Measurements from ENCODE around the gene KCNIP3.
"Not testable (repeated sequence)": the region's sequence is repeated elsewhere in the genome, so short reads cannot be mapped to it uniquely, and the experiment has no call there.

Gene KCNIP3

GRCh38 chr2:95346738-95347671 lies 49.9 kb downstream of the KCNIP3 start:
- DNase-seq (ENCODE audit: low read depth in 2 of 3, low spot score in 1 of 3), result no peak

DNA sequence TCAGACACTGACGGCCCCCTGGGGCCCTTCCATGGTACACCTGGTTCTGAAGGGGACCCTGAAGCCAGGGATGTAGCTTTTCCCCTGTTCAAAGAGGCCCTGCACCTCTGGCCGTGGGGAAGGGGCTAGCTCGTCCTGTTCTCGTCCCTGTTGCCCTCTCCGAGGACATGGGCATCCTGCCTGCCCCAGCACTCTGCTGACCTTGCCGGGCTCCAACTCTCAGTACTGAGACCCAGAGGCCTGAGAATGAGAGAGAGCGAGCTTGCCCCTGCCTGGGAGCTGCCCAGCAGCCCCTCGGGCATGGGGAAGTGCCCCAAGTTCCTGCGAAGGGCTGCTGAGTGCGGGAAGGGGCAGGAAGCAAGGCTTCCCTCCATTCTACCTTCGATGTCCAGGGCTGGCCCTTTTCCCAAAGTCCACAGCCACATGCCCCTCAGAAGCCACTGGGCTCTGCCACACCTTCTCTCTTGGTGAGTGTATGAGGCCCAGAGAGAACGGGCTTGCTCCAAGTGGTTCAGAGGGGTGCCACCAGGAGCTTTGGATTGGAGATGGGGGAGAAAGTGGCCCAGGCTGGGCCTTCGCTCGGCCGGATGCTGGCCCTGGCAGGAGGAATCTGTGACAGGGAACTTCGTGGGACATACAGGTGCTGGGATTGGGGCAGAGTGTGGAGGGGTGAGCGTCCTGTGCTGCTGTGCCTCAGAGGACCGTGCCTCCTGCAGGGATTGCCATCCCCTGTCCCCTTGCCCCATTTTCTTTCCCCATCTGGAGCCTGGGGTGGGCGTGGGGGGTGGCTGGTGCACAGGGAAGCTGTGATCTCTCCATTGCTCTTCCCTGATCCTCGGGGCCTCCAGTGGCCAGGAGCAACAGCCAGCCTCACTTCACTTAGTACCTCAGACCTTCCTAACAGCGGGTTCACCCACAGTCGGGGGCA lies 50.8 kb downstream of the KCNIP3 start:
- DNase-seq (ENCODE audit: low read depth in 2 of 3, low spot score in 1 of 3), result no peak

- no peak for DNase-seq (ENCODE audit: low read depth in 2 of 3, low spot score in 1 of 3)
Measured at GRCh38 chr2:95348609-95349567, 51.7 kb downstream of the KCNIP3 start.

GRCh38 chr2:95349568-95350322 lies 52.6 kb downstream of the KCNIP3 start:
- DNase-seq (ENCODE audit: low read depth in 2 of 3, low spot score in 1 of 3), result no peak

DNA sequence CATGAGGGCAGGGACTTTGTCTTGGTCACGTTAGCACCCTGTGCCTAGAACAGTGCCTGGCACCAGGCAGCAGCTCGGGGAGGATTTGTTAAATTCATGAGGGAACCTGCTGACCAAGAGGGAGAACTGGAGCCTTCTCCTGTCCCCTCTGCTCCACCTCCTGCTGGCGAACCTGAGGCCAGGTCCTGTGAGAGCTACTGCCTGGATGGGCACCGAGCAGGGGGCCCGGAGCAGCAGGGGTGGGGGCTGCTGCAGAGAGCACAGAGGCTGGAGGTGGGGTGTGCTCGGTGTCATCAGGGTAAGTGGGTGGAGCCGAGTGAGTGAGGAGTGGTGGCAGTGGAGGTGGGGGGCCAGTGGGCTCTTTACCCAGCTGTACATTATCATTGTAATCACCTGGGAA lies 53.2 kb downstream of the KCNIP3 start:
- no peak for DNase-seq (ENCODE audit: low read depth in 2 of 3, low spot score in 1 of 3)

GRCh38 chr2:95350774-95351597 lies 53.8 kb downstream of the KCNIP3 start:
- DNase-seq (ENCODE audit: low read depth in 2 of 3, low spot score in 1 of 3), result no peak

DNA sequence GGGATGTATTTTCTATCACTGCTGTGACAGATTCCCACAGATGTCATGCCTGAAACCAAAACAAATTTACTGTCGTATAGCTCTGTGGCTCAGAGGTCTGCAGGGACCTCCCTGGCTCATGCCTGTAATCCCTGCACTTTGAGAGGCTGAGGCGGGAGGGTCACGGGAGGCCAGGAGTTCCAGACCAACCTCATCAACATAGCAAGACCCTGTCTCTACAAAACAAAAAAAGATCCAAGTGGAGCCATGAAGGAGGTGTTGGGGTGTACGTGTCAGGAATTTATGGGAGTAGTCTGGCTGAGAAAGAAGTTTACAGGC lies 54.4 kb downstream of the KCNIP3 start:
- DNase-seq (ENCODE audit: low read depth in 2 of 3, low spot score in 1 of 3), result no peak

- no peak for DNase-seq (ENCODE audit: low read depth in 2 of 3, low spot score in 1 of 3)
Measured at GRCh38 chr2:95352310-95353054, 55.3 kb downstream of the KCNIP3 start.

- no peak for DNase-seq (ENCODE audit: low read depth in 2 of 3, low spot score in 1 of 3)
Measured at GRCh38 chr2:95353055-95353575, 56.0 kb downstream of the KCNIP3 start.

- no peak for DNase-seq (ENCODE audit: low read depth in 2 of 3, low spot score in 1 of 3)
Measured at GRCh38 chr2:95353613-95354468, 56.7 kb downstream of the KCNIP3 start.

DNA sequence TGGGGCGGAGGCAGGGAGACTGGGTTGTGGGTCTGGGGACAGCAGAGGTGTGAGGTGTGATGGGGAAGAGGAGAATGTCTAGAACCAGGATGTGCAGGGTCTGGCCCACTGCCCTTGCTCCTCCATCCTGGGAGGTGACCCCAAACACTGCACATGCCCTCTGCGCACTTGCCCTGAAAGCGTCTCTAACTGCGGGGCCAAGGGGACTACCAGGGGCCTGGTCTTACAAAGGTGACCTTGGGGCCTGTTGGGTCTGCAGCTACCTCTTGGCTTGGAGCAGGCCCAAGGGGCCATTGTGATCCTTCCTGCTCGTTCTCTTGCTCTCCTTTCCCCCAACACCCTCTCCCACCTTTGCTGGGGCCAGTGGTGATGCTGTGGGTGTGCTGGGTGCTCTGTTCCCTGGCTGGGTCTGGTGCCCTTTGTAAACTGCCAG lies 57.3 kb downstream of the KCNIP3 start:
- DNase-seq (ENCODE audit: low read depth in 2 of 3, low spot score in 1 of 3), result no peak

DNA sequence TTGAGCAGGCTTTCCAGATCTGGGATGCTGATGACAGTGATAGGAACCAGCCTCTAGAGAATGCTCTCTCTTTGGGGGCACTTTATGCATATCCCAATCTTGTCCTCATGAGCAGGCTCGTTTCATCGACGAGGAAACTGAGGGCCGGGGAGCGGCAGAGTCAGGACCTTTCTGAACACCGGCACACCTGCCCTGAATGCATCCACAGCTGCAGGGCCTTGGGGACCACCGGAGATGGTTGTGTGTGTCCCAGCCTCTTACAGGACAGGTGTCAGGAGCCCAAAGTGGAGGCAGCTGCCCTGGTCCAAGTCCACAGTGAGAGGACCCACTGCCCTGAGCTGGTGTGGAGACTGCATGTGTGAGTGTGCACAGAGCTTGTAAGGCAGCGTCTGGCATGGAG lies 57.8 kb downstream of the KCNIP3 start:
- no peak for DNase-seq (ENCODE audit: low read depth in 2 of 3, low spot score in 1 of 3)

GRCh38 chr2:95355486-95355885 lies 58.3 kb downstream of the KCNIP3 start:
- not testable (repeated sequence) for DNase-seq (ENCODE audit: low read depth in 2 of 3, low spot score in 1 of 3)

DNA sequence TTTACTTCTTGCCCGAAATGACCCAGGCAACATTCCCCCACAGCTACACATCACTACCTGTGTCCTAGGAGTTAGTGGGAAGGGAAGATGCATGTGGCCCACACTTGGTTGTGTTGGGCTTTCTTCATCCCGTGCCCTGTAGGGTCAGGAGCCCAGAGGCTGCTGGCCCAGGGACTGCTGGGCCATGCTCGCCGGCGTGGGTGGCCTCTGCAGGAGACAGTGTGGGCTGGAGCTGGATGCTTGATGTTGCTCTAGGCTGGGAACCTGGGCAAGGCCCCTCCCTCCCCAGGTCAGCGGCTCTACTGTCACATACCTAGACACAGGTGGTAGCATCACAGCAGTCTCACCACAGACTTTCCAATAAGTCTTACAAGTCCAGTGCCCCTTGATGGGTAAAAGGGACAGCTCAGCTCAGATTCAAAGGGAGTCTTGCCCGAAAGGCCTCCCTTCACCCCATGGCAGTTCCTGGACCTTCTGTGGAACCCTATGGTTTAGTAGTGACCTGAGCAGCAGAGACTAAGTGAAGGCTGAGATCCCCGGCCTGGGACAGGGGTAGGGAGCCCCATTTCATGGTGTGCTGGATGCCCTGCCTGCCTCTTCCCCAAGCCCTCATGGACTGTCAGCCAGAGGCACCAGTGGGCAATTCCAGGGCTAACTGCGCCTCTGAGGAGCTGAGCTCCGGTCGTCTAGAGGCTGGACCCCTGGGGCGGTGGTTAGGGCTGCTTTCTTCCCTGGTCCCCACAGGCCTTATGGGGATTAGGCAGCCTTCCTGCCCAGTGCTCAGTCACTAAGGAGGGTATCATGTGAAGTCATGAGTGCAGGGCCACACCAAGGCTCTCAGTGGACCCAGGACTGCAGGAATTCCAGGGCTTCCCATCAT lies 59.9 kb downstream of the KCNIP3 start:
- DNase-seq (ENCODE audit: low read depth in 2 of 3, low spot score in 1 of 3), result no peak

- DNase-seq (ENCODE audit: low read depth in 2 of 3, low spot score in 1 of 3), result no peak
Measured at GRCh38 chr2:95357717-95358280, 60.7 kb downstream of the KCNIP3 start.

GRCh38 chr2:95359031-95359430 lies 61.9 kb downstream of the KCNIP3 start:
- no peak for DNase-seq (ENCODE audit: low read depth in 2 of 3, low spot score in 1 of 3)

All from stimulated activated CD4-positive, alpha-beta T cell treated with anti-CD3 and anti-CD28 coated beads, Interleukin-12 subunit alpha, Interleukin-12 subunit beta, amount 100 ng/mL, for 48 hours (primary cell).